WTC11 (cell line): Measurements from ENCODE around the gene CERS1. TPM values are rescaled to one million over a fixed set of nuclear protein-coding genes. Genes with fewer than 3 reads are reported as not detected.

Experiments
- ATAC-seq: fragments of 200-7000 bp; cut with Tn5 transposase; 2 replicates; pipeline ENCODE4 v1.10.0; 2021; ENCODE audit warnings: mild to moderate bottlenecking, moderate library complexity
- CTCF ChIA-PET: fragments of 300-600 bp; sonication (Branson Sonifier 250); formaldehyde crosslinking; loops from one replicate; lab custom pipeline; 2021; ENCODE audit warnings: antibody characterized with exemption; lab: Charles Lee
- POLR2A ChIA-PET: fragments of 350-600 bp; sonication (Branson Sonifier 250); formaldehyde crosslinking; loops from one replicate; lab custom pipeline; 2021; ENCODE audit warnings: antibody characterized with exemption; lab: Charles Lee
- DNase-seq: peaks from one replicate; pipeline ENCODE4 v3.0.0; 2021; ENCODE audit warnings: low spot score
- H3K27ac Mint-ChIP-seq: 2 replicates; pipeline ENCODE4 v1.8.0; 2021; ENCODE audit warnings: mixed read lengths
- H3K27me3 Mint-ChIP-seq: 2 replicates; pipeline ENCODE4 v1.8.0; 2021; ENCODE audit warnings: low read depth, mild to moderate bottlenecking, moderate library complexity, mixed read lengths
- H3K36me3 Mint-ChIP-seq: 2 replicates; pipeline ENCODE4 v1.8.0; 2021; ENCODE audit warnings: mixed read lengths
- H3K4me1 Mint-ChIP-seq: 2 replicates; pipeline ENCODE4 v1.8.0; 2022; ENCODE audit warnings: mixed read lengths
- H3K4me3 Mint-ChIP-seq: 2 replicates; pipeline ENCODE4 v1.8.0; 2021; ENCODE audit warnings: mild to moderate bottlenecking, moderate library complexity, mixed read lengths
- H3K9me3 Mint-ChIP-seq: 2 replicates; pipeline ENCODE4 v1.8.0; 2021; ENCODE audit warnings: mixed read lengths
- CBFB ChIP-seq: sonication (generic); formaldehyde crosslinking; IDR thresholded peaks from 2 replicates; pipeline ENCODE4 v1.8.1; 2022; ENCODE audit warnings: mild to moderate bottlenecking, low read depth, missing genetic modification reagents
- CREB1 ChIP-seq: sonication (generic); formaldehyde crosslinking; IDR thresholded peaks from 2 replicates; pipeline ENCODE4 v1.8.0; 2023; ENCODE audit warnings: mild to moderate bottlenecking, missing genetic modification reagents
- EMX1 ChIP-seq: fragments of 250-450 bp; sonication (Bioruptor Pico); IDR thresholded peaks from 2 replicates; pipeline ENCODE4 v1.8.0; 2021; ENCODE audit warnings: mild to moderate bottlenecking
- ETV6 ChIP-seq: sonication (generic); formaldehyde crosslinking; IDR thresholded peaks from 2 replicates; pipeline ENCODE4 v1.8.1; 2022; ENCODE audit warnings: mild to moderate bottlenecking, missing genetic modification reagents
- FOXJ3 ChIP-seq: sonication (generic); formaldehyde crosslinking; IDR thresholded peaks from 2 replicates; pipeline ENCODE4 v1.9.0; 2021; ENCODE audit warnings: missing genetic modification reagents, mild to moderate bottlenecking, borderline replicate concordance
- GABPB1 ChIP-seq: sonication (generic); formaldehyde crosslinking; IDR thresholded peaks from 2 replicates; pipeline ENCODE4 v1.8.1; 2023; ENCODE audit warnings: mild to moderate bottlenecking, missing genetic modification reagents
- MXD4 ChIP-seq: fragments of 250-450 bp; sonication (Bioruptor Pico); IDR thresholded peaks from 2 replicates; pipeline ENCODE4 v1.8.0; 2021; ENCODE audit warnings: mild to moderate bottlenecking, moderate library complexity, borderline replicate concordance
- NFATC4 ChIP-seq: fragments of 250-450 bp; sonication (Bioruptor Pico); IDR thresholded peaks from 2 replicates; pipeline ENCODE4 v1.9.0; 2021; ENCODE audit warnings: mild to moderate bottlenecking
- RELA ChIP-seq: sonication (generic); formaldehyde crosslinking; IDR thresholded peaks from 2 replicates; pipeline ENCODE4 v1.8.1; 2022; ENCODE audit warnings: missing genetic modification reagents, mild to moderate bottlenecking, borderline replicate concordance
- SOX15 ChIP-seq: fragments of 250-450 bp; sonication (Bioruptor Pico); IDR thresholded peaks from 2 replicates; pipeline ENCODE4 v1.9.0; 2021; ENCODE audit warnings: mild to moderate bottlenecking
- TP53 ChIP-seq: sonication (generic); formaldehyde crosslinking; IDR thresholded peaks from 2 replicates; pipeline ENCODE4 v1.8.1; 2023; ENCODE audit warnings: mild to moderate bottlenecking, missing genetic modification reagents
- ZMAT4 ChIP-seq: fragments of 250-450 bp; sonication (Bioruptor Pico); IDR thresholded peaks from 2 replicates; pipeline ENCODE4 v1.9.0; 2021; ENCODE audit warnings: mild to moderate bottlenecking
- ZNF138 ChIP-seq: sonication (generic); formaldehyde crosslinking; conservative IDR thresholded peaks from 2 replicates; pipeline ENCODE4 v1.8.1; 2022; ENCODE audit warnings: mild to moderate bottlenecking, moderate library complexity, missing genetic modification reagents
- ZNF232 ChIP-seq: sonication (generic); formaldehyde crosslinking; IDR thresholded peaks from 2 replicates; pipeline ENCODE4 v1.8.0; 2022; ENCODE audit warnings: mild to moderate bottlenecking, missing genetic modification reagents
- ZNF317 ChIP-seq: sonication (generic); formaldehyde crosslinking; IDR thresholded peaks from 2 replicates; pipeline ENCODE4 v1.8.1; 2023; ENCODE audit warnings: low read depth, mild to moderate bottlenecking, moderate library complexity, missing genetic modification reagents, borderline replicate concordance
- ZNF532 ChIP-seq: fragments of 250-450 bp; sonication (Bioruptor Pico); IDR thresholded peaks from 2 replicates; pipeline ENCODE4 v1.9.0; 2021; ENCODE audit warnings: mild to moderate bottlenecking, borderline replicate concordance
- total RNA-seq: library from RNA; stranded (reverse); gene quantifications from 3 replicates; pipeline ENCODE4 v1.2.3, GENCODE V29; 2021
- TF ChIP-seq, protein P1 (sequence below): fragments of 250-450 bp; sonication (Bioruptor Pico); IDR thresholded peaks from 2 replicates; pipeline ENCODE4 v1.8.0; 2021; ENCODE audit warnings: mild to moderate bottlenecking
- TF ChIP-seq, protein P2 (sequence below): sonication (generic); formaldehyde crosslinking; IDR thresholded peaks from 2 replicates; pipeline ENCODE4 v1.8.1; 2022; ENCODE audit warnings: mild to moderate bottlenecking, missing genetic modification reagents, moderate library complexity, borderline replicate concordance
- TF ChIP-seq, protein P3 (sequence below): fragments of 250-450 bp; sonication (Bioruptor Pico); IDR thresholded peaks from 2 replicates; pipeline ENCODE4 v1.9.0; 2021; ENCODE audit warnings: mild to moderate bottlenecking
- TF ChIP-seq, protein P4 (sequence below): sonication (generic); formaldehyde crosslinking; IDR thresholded peaks from 2 replicates; pipeline ENCODE4 v1.8.1; 2023; ENCODE audit warnings: mild to moderate bottlenecking, missing genetic modification reagents
- TF ChIP-seq, protein P5 (sequence below): sonication (generic); formaldehyde crosslinking; IDR thresholded peaks from 2 replicates; pipeline ENCODE4 v1.8.0; 2023; ENCODE audit warnings: missing genetic modification reagents

Gene CERS1
- total RNA-seq, 1 experiment from 2014 or later, result 14.7 TPM

DNA sequence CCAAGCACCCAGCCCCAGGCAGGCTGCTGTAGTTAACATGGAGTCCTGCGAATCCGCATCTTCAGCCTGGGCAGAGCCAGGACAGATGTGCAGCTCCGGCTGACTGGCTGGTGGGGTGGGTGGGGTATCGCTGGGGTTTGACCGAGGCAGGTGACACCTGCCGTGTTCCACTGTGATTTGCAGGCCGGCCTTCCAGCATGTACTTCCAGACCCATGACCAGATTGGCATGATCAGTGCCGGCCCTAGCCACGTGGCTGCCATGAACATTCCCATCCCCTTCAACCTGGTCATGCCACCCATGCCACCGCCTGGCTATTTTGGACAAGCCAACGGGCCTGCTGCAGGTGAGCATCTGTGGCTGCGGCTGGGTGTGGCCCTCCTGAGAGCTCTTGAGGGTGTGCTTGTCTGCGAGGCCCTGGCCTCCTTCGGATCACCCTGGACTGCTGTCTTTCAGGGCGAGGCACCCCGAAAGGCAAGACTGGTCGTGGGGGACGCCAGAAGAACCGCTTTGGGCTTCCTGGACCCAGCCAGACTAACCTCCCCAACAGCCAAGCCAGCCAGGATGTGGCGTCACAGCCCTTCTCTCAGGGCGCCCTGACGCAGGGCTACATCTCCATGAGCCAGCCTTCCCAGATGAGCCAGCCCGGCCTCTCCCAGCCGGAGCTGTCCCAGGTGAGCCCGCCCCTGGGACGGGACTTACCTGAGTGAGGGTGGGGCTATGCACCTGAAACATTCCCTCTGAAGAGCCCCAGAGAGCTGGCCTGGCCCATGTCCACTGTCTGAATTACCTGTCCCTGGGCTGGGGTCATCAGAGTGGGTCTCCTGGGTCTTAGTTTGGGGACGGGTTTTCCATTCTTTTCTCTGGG lies 30.6 kb downstream of the CERS1 start:
- CTCF ChIA-PET, result interaction anchor here (0.5 to 3.0 kb wide), 19 partner anchors 10 to 288 kb away, joined by 3 to 18 read pairs (median 4); partner anchors contain the start of genes COPE, DDX49 and UPF1
- no peak overlapping the region for H3K4me3 Mint-ChIP-seq
- POLR2A ChIA-PET, result no interaction called here
- DNase-seq (no peak), ATAC-seq (no peak)
- peaks cover 40% of the 10 kb centered on the region for H3K36me3 Mint-ChIP-seq
- TF ChIP-seq FOXJ3 (CRISPR knock-in tag) (no peak), MXD4 (CRISPR knock-in tag) (no peak), RELA (no peak), GABPB1 (CRISPR knock-in tag) (no peak), EMX1 (CRISPR knock-in tag) (no peak), SOX15 (CRISPR knock-in tag) (no peak), NFATC4 (CRISPR knock-in tag) (no peak), TP53 (no peak)
- TF ChIP-seq, protein P1, sequence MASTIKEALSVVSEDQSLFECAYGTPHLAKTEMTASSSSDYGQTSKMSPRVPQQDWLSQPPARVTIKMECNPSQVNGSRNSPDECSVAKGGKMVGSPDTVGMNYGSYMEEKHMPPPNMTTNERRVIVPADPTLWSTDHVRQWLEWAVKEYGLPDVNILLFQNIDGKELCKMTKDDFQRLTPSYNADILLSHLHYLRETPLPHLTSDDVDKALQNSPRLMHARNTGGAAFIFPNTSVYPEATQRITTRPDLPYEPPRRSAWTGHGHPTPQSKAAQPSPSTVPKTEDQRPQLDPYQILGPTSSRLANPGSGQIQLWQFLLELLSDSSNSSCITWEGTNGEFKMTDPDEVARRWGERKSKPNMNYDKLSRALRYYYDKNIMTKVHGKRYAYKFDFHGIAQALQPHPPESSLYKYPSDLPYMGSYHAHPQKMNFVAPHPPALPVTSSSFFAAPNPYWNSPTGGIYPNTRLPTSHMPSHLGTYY, result no peak
- TF ChIP-seq, protein P2, sequence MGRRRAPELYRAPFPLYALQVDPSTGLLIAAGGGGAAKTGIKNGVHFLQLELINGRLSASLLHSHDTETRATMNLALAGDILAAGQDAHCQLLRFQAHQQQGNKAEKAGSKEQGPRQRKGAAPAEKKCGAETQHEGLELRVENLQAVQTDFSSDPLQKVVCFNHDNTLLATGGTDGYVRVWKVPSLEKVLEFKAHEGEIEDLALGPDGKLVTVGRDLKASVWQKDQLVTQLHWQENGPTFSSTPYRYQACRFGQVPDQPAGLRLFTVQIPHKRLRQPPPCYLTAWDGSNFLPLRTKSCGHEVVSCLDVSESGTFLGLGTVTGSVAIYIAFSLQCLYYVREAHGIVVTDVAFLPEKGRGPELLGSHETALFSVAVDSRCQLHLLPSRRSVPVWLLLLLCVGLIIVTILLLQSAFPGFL (CRISPR knock-in tag), result no peak
- H3K27me3 Mint-ChIP-seq, result no peaks in the 10 kb centered on the region
- 0 out of 2 replicates have a peak, but pooled peaks cover 6% of the 10 kb centered on the region for H3K4me1 Mint-ChIP-seq
- no peaks in the 10 kb centered on the region for H3K9me3 Mint-ChIP-seq
- no peak overlapping the region for H3K27ac Mint-ChIP-seq

DNA sequence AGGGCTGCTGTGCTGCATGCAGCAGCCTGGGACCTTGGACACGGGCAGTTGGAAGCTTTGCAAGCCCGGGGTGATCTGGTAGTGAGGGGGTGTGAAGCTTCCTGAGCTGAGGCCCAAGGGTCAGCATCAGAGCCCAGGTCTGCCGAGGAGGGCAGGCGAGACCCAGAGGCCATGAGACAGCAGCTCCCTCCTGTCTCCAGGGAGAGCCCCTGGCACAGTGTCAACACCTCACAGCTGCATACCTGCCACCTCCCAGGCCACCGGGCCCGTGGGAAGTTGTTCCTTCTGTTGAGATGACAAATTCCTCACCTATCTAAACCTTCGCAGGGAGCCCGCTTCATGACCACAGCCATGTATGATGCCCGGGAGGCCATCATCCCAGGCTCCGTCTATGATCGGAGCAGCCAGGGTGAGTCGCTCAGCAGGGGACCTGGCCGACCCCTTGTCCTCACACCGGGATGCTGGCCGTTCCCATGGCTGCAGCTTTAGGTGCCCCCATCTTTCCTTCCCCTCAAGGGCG lies 32.1 kb downstream of the CERS1 start:
- ChIA-PET CTCF (interaction anchor here (0.5 to 3.0 kb wide), 6 partner anchors 9 to 402 kb away, joined by 3 to 14 read pairs (median 4); no protein-coding TSS in a partner anchor), POLR2A (no interaction called here)
- no peak for ATAC-seq
- H3K27me3 Mint-ChIP-seq, result no peaks in the 10 kb centered on the region
- H3K4me3 Mint-ChIP-seq, result no peak overlapping the region
- no peak overlapping the region for H3K27ac Mint-ChIP-seq
- no peak for DNase-seq
- no peaks in the 10 kb centered on the region for H3K9me3 Mint-ChIP-seq
- H3K4me1 Mint-ChIP-seq, result 0 out of 2 replicates have a peak, but pooled peaks cover 6% of the 10 kb centered on the region
- peaks cover 42% of the 10 kb centered on the region for H3K36me3 Mint-ChIP-seq
- TF ChIP-seq ZNF232 (CRISPR knock-in tag) (no peak), ZMAT4 (no peak), ZNF138 (CRISPR knock-in tag) (no peak), NFATC4 (CRISPR knock-in tag) (no peak), ETV6 (no peak), TP53 (no peak), CREB1 (CRISPR knock-in tag) (no peak), ZNF317 (CRISPR knock-in tag) (no peak), CBFB (no peak), RELA (no peak), ZNF532 (no peak)
- TF ChIP-seq, protein P3, sequence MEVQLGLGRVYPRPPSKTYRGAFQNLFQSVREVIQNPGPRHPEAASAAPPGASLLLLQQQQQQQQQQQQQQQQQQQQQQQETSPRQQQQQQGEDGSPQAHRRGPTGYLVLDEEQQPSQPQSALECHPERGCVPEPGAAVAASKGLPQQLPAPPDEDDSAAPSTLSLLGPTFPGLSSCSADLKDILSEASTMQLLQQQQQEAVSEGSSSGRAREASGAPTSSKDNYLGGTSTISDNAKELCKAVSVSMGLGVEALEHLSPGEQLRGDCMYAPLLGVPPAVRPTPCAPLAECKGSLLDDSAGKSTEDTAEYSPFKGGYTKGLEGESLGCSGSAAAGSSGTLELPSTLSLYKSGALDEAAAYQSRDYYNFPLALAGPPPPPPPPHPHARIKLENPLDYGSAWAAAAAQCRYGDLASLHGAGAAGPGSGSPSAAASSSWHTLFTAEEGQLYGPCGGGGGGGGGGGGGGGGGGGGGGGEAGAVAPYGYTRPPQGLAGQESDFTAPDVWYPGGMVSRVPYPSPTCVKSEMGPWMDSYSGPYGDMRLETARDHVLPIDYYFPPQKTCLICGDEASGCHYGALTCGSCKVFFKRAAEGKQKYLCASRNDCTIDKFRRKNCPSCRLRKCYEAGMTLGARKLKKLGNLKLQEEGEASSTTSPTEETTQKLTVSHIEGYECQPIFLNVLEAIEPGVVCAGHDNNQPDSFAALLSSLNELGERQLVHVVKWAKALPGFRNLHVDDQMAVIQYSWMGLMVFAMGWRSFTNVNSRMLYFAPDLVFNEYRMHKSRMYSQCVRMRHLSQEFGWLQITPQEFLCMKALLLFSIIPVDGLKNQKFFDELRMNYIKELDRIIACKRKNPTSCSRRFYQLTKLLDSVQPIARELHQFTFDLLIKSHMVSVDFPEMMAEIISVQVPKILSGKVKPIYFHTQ (CRISPR knock-in tag), result no peak
- TF ChIP-seq, protein P4, sequence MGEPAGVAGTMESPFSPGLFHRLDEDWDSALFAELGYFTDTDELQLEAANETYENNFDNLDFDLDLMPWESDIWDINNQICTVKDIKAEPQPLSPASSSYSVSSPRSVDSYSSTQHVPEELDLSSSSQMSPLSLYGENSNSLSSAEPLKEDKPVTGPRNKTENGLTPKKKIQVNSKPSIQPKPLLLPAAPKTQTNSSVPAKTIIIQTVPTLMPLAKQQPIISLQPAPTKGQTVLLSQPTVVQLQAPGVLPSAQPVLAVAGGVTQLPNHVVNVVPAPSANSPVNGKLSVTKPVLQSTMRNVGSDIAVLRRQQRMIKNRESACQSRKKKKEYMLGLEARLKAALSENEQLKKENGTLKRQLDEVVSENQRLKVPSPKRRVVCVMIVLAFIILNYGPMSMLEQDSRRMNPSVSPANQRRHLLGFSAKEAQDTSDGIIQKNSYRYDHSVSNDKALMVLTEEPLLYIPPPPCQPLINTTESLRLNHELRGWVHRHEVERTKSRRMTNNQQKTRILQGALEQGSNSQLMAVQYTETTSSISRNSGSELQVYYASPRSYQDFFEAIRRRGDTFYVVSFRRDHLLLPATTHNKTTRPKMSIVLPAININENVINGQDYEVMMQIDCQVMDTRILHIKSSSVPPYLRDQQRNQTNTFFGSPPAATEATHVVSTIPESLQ (CRISPR knock-in tag), result no peak
- TF ChIP-seq, protein P5, sequence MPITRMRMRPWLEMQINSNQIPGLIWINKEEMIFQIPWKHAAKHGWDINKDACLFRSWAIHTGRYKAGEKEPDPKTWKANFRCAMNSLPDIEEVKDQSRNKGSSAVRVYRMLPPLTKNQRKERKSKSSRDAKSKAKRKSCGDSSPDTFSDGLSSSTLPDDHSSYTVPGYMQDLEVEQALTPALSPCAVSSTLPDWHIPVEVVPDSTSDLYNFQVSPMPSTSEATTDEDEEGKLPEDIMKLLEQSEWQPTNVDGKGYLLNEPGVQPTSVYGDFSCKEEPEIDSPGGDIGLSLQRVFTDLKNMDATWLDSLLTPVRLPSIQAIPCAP, result no peak
